Endodermal cell (in vitro differentiated cells): ENCODE data around the gene EID2B. TPM values are rescaled to one million over a fixed set of nuclear protein-coding genes. Genes with fewer than 3 reads are reported as not detected.

Source experiments
- DNase-seq: peaks from one replicate; pipeline ENCODE4 v3.0.0-alpha.2; 2017
- H3K27ac ChIP-seq: 2 replicates; pipeline ENCODE4 v1.5.1; 2013; ENCODE audit warnings: mild to moderate bottlenecking, low read depth, low read length, moderate library complexity
- H3K27me3 ChIP-seq: 2 replicates; pipeline ENCODE4 v1.6.1; 2013; ENCODE audit warnings: mild to moderate bottlenecking, low read length, moderate library complexity; ENCODE audit not compliant: insufficient read depth, control insufficient read depth, poor library complexity, severe bottlenecking
- H3K36me3 ChIP-seq: 2 replicates; pipeline ENCODE4 v1.7.0; 2013; ENCODE audit warnings: mild to moderate bottlenecking, low read length, moderate library complexity; ENCODE audit not compliant: control insufficient read depth, insufficient read depth
- H3K4me1 ChIP-seq: one replicate; pipeline ENCODE4 v1.7.0; 2013; ENCODE audit warnings: low read length; ENCODE audit not compliant: control insufficient read depth, insufficient read depth
- H3K4me3 ChIP-seq: 2 replicates; pipeline ENCODE4 v1.5.1; 2013; ENCODE audit warnings: mild to moderate bottlenecking, low read length, moderate library complexity
- H3K9ac ChIP-seq: 2 replicates; pipeline ENCODE4 v1.6.1; 2013; ENCODE audit warnings: mild to moderate bottlenecking, low read length, moderate library complexity; ENCODE audit not compliant: poor library complexity, severe bottlenecking; ENCODE audit errors: extremely low read depth
- H3K9me3 ChIP-seq: 2 replicates; pipeline ENCODE4 v1.6.1; 2013; ENCODE audit warnings: mild to moderate bottlenecking, low read length, moderate library complexity; ENCODE audit not compliant: control insufficient read depth
- H3K27ac Mint-ChIP-seq: 2 replicates; pipeline ENCODE4 v1.8.0; 2020; ENCODE audit warnings: mixed read lengths
- H3K27me3 Mint-ChIP-seq: 2 replicates; pipeline ENCODE4 v1.8.0; 2021; ENCODE audit warnings: mild to moderate bottlenecking, mixed read lengths; ENCODE audit not compliant: insufficient read depth
- H3K36me3 Mint-ChIP-seq: 2 replicates; pipeline ENCODE4 v1.8.0; 2020; ENCODE audit warnings: low read depth, mixed read lengths
- H3K4me1 Mint-ChIP-seq: 2 replicates; pipeline ENCODE4 v1.8.0; 2020; ENCODE audit warnings: mixed read lengths
- H3K4me3 Mint-ChIP-seq: 2 replicates; pipeline ENCODE4 v1.8.0; 2020; ENCODE audit warnings: mild to moderate bottlenecking, moderate library complexity, mixed read lengths
- H3K9me3 Mint-ChIP-seq: 2 replicates; pipeline ENCODE4 v1.8.0; 2020; ENCODE audit warnings: mild to moderate bottlenecking, mixed read lengths
- WGBS, 2 experiments: methylation state at CpG; one replicate each; pipeline versions ENCODE4 v1.1.5 to v1.1.7; 2013; ENCODE audit warnings: missing lambda C conversion rate in 2 of 2, mixed read lengths in 1 of 2; ENCODE audit not compliant: insufficient coverage in 1 of 2, insufficient read length in 1 of 2; 5-methylcytosine and 5-hydroxymethylcytosine counted together
- total RNA-seq, 2 donors: library from RNA; stranded (reverse); fragmentation: NEBNext Ultra II Directional in 1 of 2; extraction: Animal tissue kit (Norgen Biotek cat#: 25700) in 1 of 2; gene quantifications; 2 replicates in 1 of 2; 3 replicates in 1 of 2; pipeline ENCODE4 v1.2.1, GENCODE V29; 2021
- TF ChIP-seq, protein P1 (sequence below): fragments of 200-600 bp; sonication (generic); conservative IDR thresholded peaks from 2 replicates; pipeline ENCODE4 v1.5.0; 2021; ENCODE audit warnings: antibody characterized with exemption, mild to moderate bottlenecking

The EID2B gene
- total RNA-seq, 2 donors from 2014 or later = 1.2 to 3.8 TPM

DNA sequence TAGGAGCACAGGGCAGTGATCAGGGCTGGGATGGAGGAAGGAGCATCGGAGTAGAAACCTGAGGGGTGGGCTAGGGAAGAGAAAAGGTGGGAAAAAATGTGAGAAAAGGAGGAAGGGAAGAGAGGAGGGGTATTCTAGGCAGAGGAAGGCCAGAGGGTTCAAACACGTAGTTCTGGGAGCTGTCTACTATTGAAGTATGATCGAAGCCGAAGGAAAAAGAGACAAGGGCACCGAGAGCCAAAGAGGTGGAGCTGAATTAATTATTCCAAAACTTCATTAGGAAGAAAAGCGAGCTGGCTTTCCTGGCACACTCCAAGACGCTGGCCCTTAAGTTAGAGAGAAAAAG lies 26.1 kb downstream of the EID2B start:
- H3K9me3 Mint-ChIP-seq = peaks cover 9% of the 10 kb centered on the region
- no peaks in the 10 kb centered on the region for H3K4me1 ChIP-seq
- H3K4me3 ChIP-seq = no peak overlapping the region
- H3K36me3 Mint-ChIP-seq = no peaks in the 10 kb centered on the region
- H3K27ac Mint-ChIP-seq = no peak overlapping the region
- TF ChIP-seq, protein P1, sequence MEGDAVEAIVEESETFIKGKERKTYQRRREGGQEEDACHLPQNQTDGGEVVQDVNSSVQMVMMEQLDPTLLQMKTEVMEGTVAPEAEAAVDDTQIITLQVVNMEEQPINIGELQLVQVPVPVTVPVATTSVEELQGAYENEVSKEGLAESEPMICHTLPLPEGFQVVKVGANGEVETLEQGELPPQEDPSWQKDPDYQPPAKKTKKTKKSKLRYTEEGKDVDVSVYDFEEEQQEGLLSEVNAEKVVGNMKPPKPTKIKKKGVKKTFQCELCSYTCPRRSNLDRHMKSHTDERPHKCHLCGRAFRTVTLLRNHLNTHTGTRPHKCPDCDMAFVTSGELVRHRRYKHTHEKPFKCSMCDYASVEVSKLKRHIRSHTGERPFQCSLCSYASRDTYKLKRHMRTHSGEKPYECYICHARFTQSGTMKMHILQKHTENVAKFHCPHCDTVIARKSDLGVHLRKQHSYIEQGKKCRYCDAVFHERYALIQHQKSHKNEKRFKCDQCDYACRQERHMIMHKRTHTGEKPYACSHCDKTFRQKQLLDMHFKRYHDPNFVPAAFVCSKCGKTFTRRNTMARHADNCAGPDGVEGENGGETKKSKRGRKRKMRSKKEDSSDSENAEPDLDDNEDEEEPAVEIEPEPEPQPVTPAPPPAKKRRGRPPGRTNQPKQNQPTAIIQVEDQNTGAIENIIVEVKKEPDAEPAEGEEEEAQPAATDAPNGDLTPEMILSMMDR = no peak
- no peak overlapping the region for H3K9ac ChIP-seq
- H3K4me3 Mint-ChIP-seq = no peak overlapping the region
- peaks cover 5% of the 10 kb centered on the region for H3K9me3 ChIP-seq
- H3K27me3 ChIP-seq = peaks cover 65% of the 10 kb centered on the region
- H3K27ac ChIP-seq = no peak overlapping the region
- no peaks in the 10 kb centered on the region for H3K4me1 Mint-ChIP-seq
- WGBS, 2 experiments = 67 to 68% methylated on average over 7 of the region's 7 CpGs
- DNase-seq = no peak
- no peaks in the 10 kb centered on the region for H3K36me3 ChIP-seq
- H3K27me3 Mint-ChIP-seq = peaks cover 81% of the 10 kb centered on the region

DNA sequence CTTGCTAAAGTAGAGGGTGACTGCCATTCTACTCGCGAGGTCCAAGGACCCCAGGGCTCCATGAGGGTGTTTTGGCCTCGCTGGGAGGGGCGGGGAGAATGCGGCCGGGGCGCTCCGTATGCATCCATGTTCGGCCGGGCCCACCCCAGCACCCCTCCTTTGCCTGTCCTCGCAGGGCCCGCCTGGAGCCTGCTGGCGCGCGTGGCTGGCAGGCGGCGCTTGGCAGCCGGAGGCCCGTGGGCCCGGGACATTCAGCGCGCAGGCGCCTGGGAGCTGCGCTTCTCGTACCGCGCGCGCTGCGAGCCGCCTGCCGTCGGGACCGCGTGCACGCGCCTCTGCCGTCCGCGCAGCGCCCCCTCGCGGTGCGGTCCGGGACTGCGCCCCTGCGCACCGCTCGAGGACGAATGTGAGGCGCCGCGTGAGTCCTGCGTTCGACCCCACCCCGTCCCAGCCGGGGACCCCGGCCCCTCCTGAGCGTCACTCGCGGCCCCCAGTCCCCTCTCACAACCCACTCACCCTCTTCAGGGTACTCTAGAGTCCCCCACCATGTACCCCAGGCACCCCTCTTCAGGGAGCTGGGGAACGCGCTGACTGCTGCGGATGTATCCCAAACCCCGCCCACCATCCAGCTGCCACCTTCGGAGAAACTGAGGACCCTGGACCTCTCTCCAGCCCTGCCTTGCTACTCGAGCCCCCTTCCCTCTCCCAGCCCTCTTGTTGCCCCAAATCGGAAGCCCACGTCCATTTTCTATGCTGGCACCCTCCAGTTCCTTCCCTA lies 29.8 kb downstream of the EID2B start:
- Mint-ChIP-seq H3K4me3 (no peak overlapping the region), H3K4me1 (peaks cover 9% of the 10 kb centered on the region), H3K27ac (no peak overlapping the region), H3K27me3 (peaks cover 93% of the 10 kb centered on the region), H3K9me3 (peaks cover 11% of the 10 kb centered on the region), H3K36me3 (no peaks in the 10 kb centered on the region)
- 24 to 26% methylated on average over 22 to 69 of the region's 69 CpGs for WGBS, 2 experiments
- peaks cover 5% of the 10 kb centered on the region for H3K9me3 ChIP-seq
- H3K9ac ChIP-seq = no peak overlapping the region
- H3K4me1 ChIP-seq = no peaks in the 10 kb centered on the region
- peaks cover 82% of the 10 kb centered on the region for H3K27me3 ChIP-seq
- H3K27ac ChIP-seq = no peak overlapping the region
- H3K4me3 ChIP-seq = no peak overlapping the region
- TF ChIP-seq, protein P1 = peak; percentile 96
- peak; percentile 92 for DNase-seq
- no peaks in the 10 kb centered on the region for H3K36me3 ChIP-seq

DNA sequence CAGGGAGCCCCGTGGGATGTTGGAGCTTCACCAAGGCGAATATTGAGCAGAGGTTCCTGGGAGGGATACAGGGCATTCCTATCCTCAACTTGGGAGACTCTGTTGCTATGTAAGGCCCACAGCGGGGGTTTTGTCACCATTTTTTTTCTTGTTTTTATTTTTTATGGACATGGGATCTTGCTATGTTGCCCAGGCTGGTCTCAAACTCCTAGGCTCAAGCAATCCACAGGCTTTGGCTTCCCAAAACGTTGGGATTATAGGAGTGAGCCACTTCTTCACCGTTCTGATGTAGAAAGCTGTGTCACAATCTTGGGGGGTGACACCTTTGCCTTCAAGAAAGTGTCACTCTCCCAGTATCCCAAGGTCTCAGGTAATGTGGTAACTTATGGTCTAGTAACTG lies 31.3 kb downstream of the EID2B start:
- 73 to 84% methylated on average over 2 to 5 of the region's 5 CpGs for WGBS, 2 experiments

More for the DNA sequence above, 31.3 kb downstream of the EID2B start:
- Mint-ChIP-seq H3K4me1 (peaks cover 9% of the 10 kb centered on the region), H3K36me3 (no peaks in the 10 kb centered on the region), H3K4me3 (no peak overlapping the region), H3K27ac (no peak overlapping the region), H3K9me3 (peaks cover 6% of the 10 kb centered on the region), H3K27me3 (peaks cover 80% of the 10 kb centered on the region)
- no peaks in the 10 kb centered on the region for H3K4me1 ChIP-seq
- no peaks in the 10 kb centered on the region for H3K36me3 ChIP-seq
- DNase-seq = peak; percentile 30
- no peak overlapping the region for H3K4me3 ChIP-seq
- H3K9ac ChIP-seq = no peak overlapping the region
- H3K27me3 ChIP-seq = peaks cover 68% of the 10 kb centered on the region
- TF ChIP-seq, protein P1 = no peak
- H3K9me3 ChIP-seq = peaks cover 1% of the 10 kb centered on the region
- no peak overlapping the region for H3K27ac ChIP-seq
